Measurements from ENCODE around the gene MANBA.

The MANBA gene

GRCh38 chr4:102642631-102643298 is 118.0 kb downstream of the MANBA start:
- TF ChIP-seq GATA1 (IDR thresholded peaks at IDR 0.05; ENCODE audit: low read depth, low read length) (no peak), POLR2A (IDR thresholded peaks at IDR 0.05; ENCODE audit: low read length) (no peak)
- no peak for DNase-seq

GRCh38 chr4:102641793-102642192 is 119.0 kb downstream of the MANBA start:
- no peak for DNase-seq
- TF ChIP-seq POLR2A (IDR thresholded peaks at IDR 0.05; ENCODE audit: low read length) (no peak), GATA1 (IDR thresholded peaks at IDR 0.05; ENCODE audit: low read depth, low read length) (no peak)

GRCh38 chr4:102640669-102641068 is 120.1 kb downstream of the MANBA start:
- TF ChIP-seq GATA1 (IDR thresholded peaks at IDR 0.05; ENCODE audit: low read depth, low read length) (no peak), POLR2A (IDR thresholded peaks at IDR 0.05; ENCODE audit: low read length) (no peak)
- no peak for DNase-seq

- no peak for TF ChIP-seq POLR2A (IDR thresholded peaks at IDR 0.05; ENCODE audit: low read length)
- no peak for DNase-seq
Observed at GRCh38 chr4:102639598-102639997, 121.2 kb downstream of the MANBA start.

GRCh38 chr4:102638621-102639020 is 122.1 kb downstream of the MANBA start:
- no peak for DNase-seq
- TF ChIP-seq POLR2A (IDR thresholded peaks at IDR 0.05; ENCODE audit: low read length) = no peak
- no peak for TF ChIP-seq GATA1 (IDR thresholded peaks at IDR 0.05; ENCODE audit: low read depth, low read length)

GRCh38 chr4:102637391-102637790 is 123.4 kb downstream of the MANBA start:
- no peak for TF ChIP-seq POLR2A (IDR thresholded peaks at IDR 0.05; ENCODE audit: low read length)
- TF ChIP-seq GATA1 (IDR thresholded peaks at IDR 0.05; ENCODE audit: low read depth, low read length) = no peak
- DNase-seq = no peak

GRCh38 chr4:102633100-102633499 is 127.7 kb downstream of the MANBA start:
- no peak for DNase-seq
- no peak for TF ChIP-seq POLR2A (IDR thresholded peaks at IDR 0.05; ENCODE audit: low read length)
- no peak for TF ChIP-seq GATA1 (IDR thresholded peaks at IDR 0.05; ENCODE audit: low read depth, low read length)

- no peak for DNase-seq
- TF ChIP-seq GATA1 (IDR thresholded peaks at IDR 0.05; ENCODE audit: low read depth, low read length) = no peak
- no peak for TF ChIP-seq POLR2A (IDR thresholded peaks at IDR 0.05; ENCODE audit: low read length)
Observed at GRCh38 chr4:102632241-102633065, 128.3 kb downstream of the MANBA start.

- DNase-seq = no peak
- TF ChIP-seq GATA1 (IDR thresholded peaks at IDR 0.05; ENCODE audit: low read depth, low read length) = no peak
Observed at GRCh38 chr4:102631616-102632015, 129.2 kb downstream of the MANBA start.

- TF ChIP-seq POLR2A (IDR thresholded peaks at IDR 0.05; ENCODE audit: low read length) (no peak), GATA1 (IDR thresholded peaks at IDR 0.05; ENCODE audit: low read depth, low read length) (no peak)
- no peak for DNase-seq
Observed at GRCh38 chr4:102629673-102630072, 131.1 kb downstream of the MANBA start.

GRCh38 chr4:102627831-102628523 is 132.8 kb downstream of the MANBA start:
- TF ChIP-seq GATA1 (IDR thresholded peaks at IDR 0.05; ENCODE audit: low read depth, low read length) = no peak
- no peak for TF ChIP-seq POLR2A (IDR thresholded peaks at IDR 0.05; ENCODE audit: low read length)
- DNase-seq = peak in 1 of 2 experiments; percentile 32

- DNase-seq = peak; percentile 27 to 46
- TF ChIP-seq GATA1 (IDR thresholded peaks at IDR 0.05; ENCODE audit: low read depth, low read length) (no peak), POLR2A (IDR thresholded peaks at IDR 0.05; ENCODE audit: low read length) (no peak)
Observed at GRCh38 chr4:102625232-102625930, 135.4 kb downstream of the MANBA start.

GRCh38 chr4:102624505-102624904 is 136.3 kb downstream of the MANBA start:
- TF ChIP-seq GATA1 (IDR thresholded peaks at IDR 0.05; ENCODE audit: low read depth, low read length) = no peak
- no peak for TF ChIP-seq POLR2A (IDR thresholded peaks at IDR 0.05; ENCODE audit: low read length)
- DNase-seq = no peak

- TF ChIP-seq POLR2A (IDR thresholded peaks at IDR 0.05; ENCODE audit: low read length) = no peak
- no peak for TF ChIP-seq GATA1 (IDR thresholded peaks at IDR 0.05; ENCODE audit: low read depth, low read length)
- peak in 1 of 2 experiments; percentile 41 for DNase-seq
Observed at GRCh38 chr4:102623622-102624021, 137.1 kb downstream of the MANBA start.
